Trophoblast cell (in vitro differentiated cells and primary cell): ENCODE measurements around the gene DYNLRB2.

ENCODE experiments used
- DNase-seq, 2 donors: peaks; one replicate each; pipeline ENCODE4 v3.0.0-alpha.2; 2016
- H2AFZ ChIP-seq: 2 replicates; pipeline ENCODE4 v1.6.1; 2013; ENCODE audit warnings: low read length, moderate library complexity, mild to moderate bottlenecking; ENCODE audit not compliant: insufficient read depth, poor library complexity
- H2AK5ac ChIP-seq: 2 replicates; pipeline ENCODE4 v1.6.1; 2013; ENCODE audit warnings: mild to moderate bottlenecking, low read length
- H2BK120ac ChIP-seq: 2 replicates; pipeline ENCODE4 v1.6.1; 2013; ENCODE audit warnings: low read length, mild to moderate bottlenecking, moderate library complexity; ENCODE audit not compliant: insufficient read depth, poor library complexity
- H2BK12ac ChIP-seq: 2 replicates; pipeline ENCODE4 v1.6.1; 2013; ENCODE audit warnings: mild to moderate bottlenecking, low read length, moderate library complexity
- H2BK5ac ChIP-seq: 2 replicates; pipeline ENCODE4 v1.6.1; 2013; ENCODE audit warnings: low read length, low read depth, moderate library complexity, mild to moderate bottlenecking; ENCODE audit not compliant: poor library complexity
- H3K14ac ChIP-seq: 2 replicates; pipeline ENCODE4 v1.6.1; 2013; ENCODE audit warnings: mild to moderate bottlenecking, low read length
- H3K18ac ChIP-seq: 2 replicates; pipeline ENCODE4 v1.6.1; 2013; ENCODE audit warnings: mild to moderate bottlenecking, low read length
- H3K23ac ChIP-seq: 2 replicates; pipeline ENCODE4 v1.6.1; 2013; ENCODE audit warnings: low read length
- H3K27ac ChIP-seq: 2 replicates; pipeline ENCODE4 v1.5.1; 2013; ENCODE audit warnings: low read depth, mild to moderate bottlenecking, inconsistent platforms, low read length, moderate library complexity
- H3K27me3 ChIP-seq: 2 replicates; pipeline ENCODE4 v1.6.1; 2013; ENCODE audit warnings: inconsistent platforms, mild to moderate bottlenecking, low read length, moderate library complexity; ENCODE audit not compliant: insufficient read depth
- H3K36me3 ChIP-seq, 2 experiments: 1 replicate in 1 of 2; 2 replicates in 1 of 2; pipeline ENCODE4 v1.6.1; 2013; ENCODE audit warnings: low read length in 2 of 2, mild to moderate bottlenecking in 2 of 2, moderate library complexity in 1 of 2; ENCODE audit not compliant: insufficient read depth in 2 of 2, control insufficient read depth in 1 of 2
- H3K4ac ChIP-seq: 2 replicates; pipeline ENCODE4 v1.6.1; 2013; ENCODE audit warnings: low read depth, mild to moderate bottlenecking, low read length, moderate library complexity
- H3K4me1 ChIP-seq, 2 experiments: 1 replicate in 1 of 2; 2 replicates in 1 of 2; pipeline ENCODE4 v1.6.1; 2013; ENCODE audit warnings: low read length in 2 of 2, mild to moderate bottlenecking in 2 of 2, moderate library complexity in 1 of 2; ENCODE audit not compliant: insufficient read depth in 2 of 2, control insufficient read depth in 1 of 2
- H3K4me2 ChIP-seq: 2 replicates; pipeline ENCODE4 v1.6.1; 2013; ENCODE audit warnings: inconsistent platforms, mild to moderate bottlenecking, low read length, moderate library complexity
- H3K4me3 ChIP-seq: 2 replicates; pipeline ENCODE4 v1.5.1; 2013; ENCODE audit warnings: mild to moderate bottlenecking, low read depth, low read length, inconsistent platforms
- H3K79me1 ChIP-seq: one replicate; pipeline ENCODE4 v1.6.1; 2013; ENCODE audit warnings: low read length
- H3K79me2 ChIP-seq: 2 replicates; pipeline ENCODE4 v1.6.1; 2013; ENCODE audit warnings: low read length, mild to moderate bottlenecking; ENCODE audit not compliant: control insufficient read depth, insufficient read depth, poor library complexity
- H3K9ac ChIP-seq: 2 replicates; pipeline ENCODE4 v1.6.1; 2013; ENCODE audit warnings: mild to moderate bottlenecking, low read length
- H3K9me3 ChIP-seq: 2 replicates; pipeline ENCODE4 v1.6.1; 2013; ENCODE audit warnings: low read depth, mild to moderate bottlenecking, control low read depth, inconsistent platforms, low read length; ENCODE audit not compliant: insufficient read depth
- H4K12ac ChIP-seq: 2 replicates; pipeline ENCODE4 v1.6.1; 2013; ENCODE audit warnings: low read depth, mild to moderate bottlenecking, low read length, moderate library complexity
- H4K8ac ChIP-seq: 2 replicates; pipeline ENCODE4 v1.6.1; 2013; ENCODE audit warnings: low read depth, mild to moderate bottlenecking, low read length, moderate library complexity
- H4K91ac ChIP-seq: one replicate; pipeline ENCODE4 v1.6.1; 2013; ENCODE audit warnings: low read depth, mild to moderate bottlenecking, low read length, moderate library complexity
- WGBS: extraction: QIAGEN DNeasy Blood & Tissue Kit; methylation state at CpG from one replicate; pipeline ENCODE4 v1.1.7; 2013; ENCODE audit warnings: missing lambda C conversion rate; ENCODE audit not compliant: insufficient read length, insufficient coverage; ENCODE audit errors: extremely low coverage; 5-methylcytosine and 5-hydroxymethylcytosine counted together

Gene DYNLRB2

GRCh38 chr16:80546249-80546648 lies 5.5 kb downstream of the DYNLRB2 start:
- H3K9me3 ChIP-seq = no peaks in the 10 kb centered on the region
- no peak overlapping the region for H3K14ac ChIP-seq
- H3K36me3 ChIP-seq = no peaks in the 10 kb centered on the region
- no CpG with 5 or more reads among the region's 4 CpGs for whole genome bisulfite sequencing
- H2BK5ac ChIP-seq = no peak overlapping the region
- H2BK12ac ChIP-seq = no peak overlapping the region
- H4K91ac ChIP-seq = no peak overlapping the region
- no peak overlapping the region for H3K27ac ChIP-seq
- H2AK5ac ChIP-seq = no peak overlapping the region
- no peak overlapping the region for H4K12ac ChIP-seq
- H3K4me2 ChIP-seq = no peak overlapping the region
- no peak overlapping the region for H3K9ac ChIP-seq
- no peak overlapping the region for H3K23ac ChIP-seq
- no peaks in the 10 kb centered on the region for H3K4me1 ChIP-seq
- DNase-seq = no peak
- no peak overlapping the region for H3K4me3 ChIP-seq
- no peak overlapping the region for H3K4ac ChIP-seq
- no peak overlapping the region for H3K18ac ChIP-seq
- no peak overlapping the region for H2AFZ ChIP-seq
- H2BK120ac ChIP-seq = no peak overlapping the region
- no peaks in the 10 kb centered on the region for H3K79me1 ChIP-seq
- H3K27me3 ChIP-seq = no peaks in the 10 kb centered on the region
- H3K79me2 ChIP-seq = no peaks in the 10 kb centered on the region
- no peak overlapping the region for H4K8ac ChIP-seq

- no CpG with 5 or more reads among the region's 2 CpGs for WGBS
- no peaks in the 10 kb centered on the region for H3K4me1 ChIP-seq
Measured at GRCh38 chr16:80547145-80547544, 6.4 kb downstream of the DYNLRB2 start.

GRCh38 chr16:80552277-80552676 lies 11.5 kb downstream of the DYNLRB2 start:
- no peak overlapping the region for H4K8ac ChIP-seq
- no peak overlapping the region for H4K91ac ChIP-seq
- H2BK5ac ChIP-seq = no peak overlapping the region
- no peak overlapping the region for H2AFZ ChIP-seq
- H3K4ac ChIP-seq = no peak overlapping the region
- peak; percentile 37 to 43 for DNase-seq
- H3K23ac ChIP-seq = no peak overlapping the region
- no peak overlapping the region for H3K27ac ChIP-seq
- H2BK12ac ChIP-seq = no peak overlapping the region
- no peak overlapping the region for H3K4me3 ChIP-seq
- H3K4me1 ChIP-seq = no peaks in the 10 kb centered on the region
- H3K79me2 ChIP-seq = no peaks in the 10 kb centered on the region
- no peaks in the 10 kb centered on the region for H3K36me3 ChIP-seq
- H2AK5ac ChIP-seq = no peak overlapping the region
- H3K9me3 ChIP-seq = no peaks in the 10 kb centered on the region
- H3K18ac ChIP-seq = no peak overlapping the region
- no peak overlapping the region for H3K9ac ChIP-seq
- H3K79me1 ChIP-seq = no peaks in the 10 kb centered on the region
- H3K4me2 ChIP-seq = no peak overlapping the region
- no peak overlapping the region for H2BK120ac ChIP-seq
- no CpG with 5 or more reads among the region's 5 CpGs for WGBS
- H4K12ac ChIP-seq = no peak overlapping the region
- H3K27me3 ChIP-seq = no peaks in the 10 kb centered on the region
- H3K14ac ChIP-seq = no peak overlapping the region

More at GRCh38 chr16:80547145-80547544, 6.4 kb downstream of the DYNLRB2 start:
- no peak overlapping the region for H4K12ac ChIP-seq
- no peaks in the 10 kb centered on the region for H3K79me2 ChIP-seq
- no peak overlapping the region for H3K23ac ChIP-seq
- no peak overlapping the region for H3K9ac ChIP-seq
- no peak overlapping the region for H4K91ac ChIP-seq
- H3K4me3 ChIP-seq = no peak overlapping the region
- H3K36me3 ChIP-seq = no peaks in the 10 kb centered on the region
- no peaks in the 10 kb centered on the region for H3K79me1 ChIP-seq
- no peak overlapping the region for H2BK120ac ChIP-seq
- no peak overlapping the region for H3K18ac ChIP-seq
- H2BK5ac ChIP-seq = no peak overlapping the region
- DNase-seq = no peak
- H3K4ac ChIP-seq = no peak overlapping the region
- no peaks in the 10 kb centered on the region for H3K9me3 ChIP-seq
- no peak overlapping the region for H2AFZ ChIP-seq
- no peaks in the 10 kb centered on the region for H3K27me3 ChIP-seq
- H3K27ac ChIP-seq = no peak overlapping the region
- H3K14ac ChIP-seq = no peak overlapping the region
- H2BK12ac ChIP-seq = no peak overlapping the region
- no peak overlapping the region for H2AK5ac ChIP-seq
- no peak overlapping the region for H4K8ac ChIP-seq
- no peak overlapping the region for H3K4me2 ChIP-seq

GRCh38 chr16:80554033-80554432 lies 13.2 kb downstream of the DYNLRB2 start:
- Histone ChIP-seq H2BK12ac (no peak overlapping the region), H3K4ac (no peak overlapping the region), H2AFZ (no peak overlapping the region)

More at GRCh38 chr16:80554033-80554432, 13.2 kb downstream of the DYNLRB2 start:
- Histone ChIP-seq H4K8ac (no peak overlapping the region), H2BK120ac (no peak overlapping the region), H3K4me1 (no peaks in the 10 kb centered on the region), H3K36me3 (no peaks in the 10 kb centered on the region), H3K9me3 (no peaks in the 10 kb centered on the region), H2AK5ac (no peak overlapping the region), H4K91ac (no peak overlapping the region), H3K4me3 (no peak overlapping the region), H2BK5ac (no peak overlapping the region), H3K79me1 (no peaks in the 10 kb centered on the region), H3K79me2 (no peaks in the 10 kb centered on the region), H3K9ac (no peak overlapping the region), H4K12ac (no peak overlapping the region), H3K23ac (no peak overlapping the region), H3K4me2 (no peak overlapping the region), H3K27ac (no peak overlapping the region), H3K27me3 (no peaks in the 10 kb centered on the region), H3K18ac (no peak overlapping the region), H3K14ac (no peak overlapping the region)
- no peak for DNase-seq
- no CpG with 5 or more reads among the region's 2 CpGs for WGBS
